Trophoblast cell (in vitro differentiated cells and primary cell): Measurements from ENCODE around the gene SLC47A2.

Experiments used
- DNase-seq, 2 donors: peaks; one replicate each; pipeline ENCODE4 v3.0.0-alpha.2; 2016
- H2AFZ ChIP-seq: 2 replicates; pipeline ENCODE4 v1.6.1; 2013; ENCODE audit warnings: low read length, moderate library complexity, mild to moderate bottlenecking; ENCODE audit not compliant: insufficient read depth, poor library complexity
- H2AK5ac ChIP-seq: 2 replicates; pipeline ENCODE4 v1.6.1; 2013; ENCODE audit warnings: mild to moderate bottlenecking, low read length
- H2BK120ac ChIP-seq: 2 replicates; pipeline ENCODE4 v1.6.1; 2013; ENCODE audit warnings: low read length, mild to moderate bottlenecking, moderate library complexity; ENCODE audit not compliant: insufficient read depth, poor library complexity
- H2BK12ac ChIP-seq: 2 replicates; pipeline ENCODE4 v1.6.1; 2013; ENCODE audit warnings: mild to moderate bottlenecking, low read length, moderate library complexity
- H2BK5ac ChIP-seq: 2 replicates; pipeline ENCODE4 v1.6.1; 2013; ENCODE audit warnings: low read length, low read depth, moderate library complexity, mild to moderate bottlenecking; ENCODE audit not compliant: poor library complexity
- H3K14ac ChIP-seq: 2 replicates; pipeline ENCODE4 v1.6.1; 2013; ENCODE audit warnings: mild to moderate bottlenecking, low read length
- H3K18ac ChIP-seq: 2 replicates; pipeline ENCODE4 v1.6.1; 2013; ENCODE audit warnings: mild to moderate bottlenecking, low read length
- H3K23ac ChIP-seq: 2 replicates; pipeline ENCODE4 v1.6.1; 2013; ENCODE audit warnings: low read length
- H3K27ac ChIP-seq: 2 replicates; pipeline ENCODE4 v1.5.1; 2013; ENCODE audit warnings: low read depth, mild to moderate bottlenecking, inconsistent platforms, low read length, moderate library complexity
- H3K27me3 ChIP-seq: 2 replicates; pipeline ENCODE4 v1.6.1; 2013; ENCODE audit warnings: inconsistent platforms, mild to moderate bottlenecking, low read length, moderate library complexity; ENCODE audit not compliant: insufficient read depth
- H3K36me3 ChIP-seq, 2 experiments: 1 replicate in 1 of 2; 2 replicates in 1 of 2; pipeline ENCODE4 v1.6.1; 2013; ENCODE audit warnings: low read length in 2 of 2, mild to moderate bottlenecking in 2 of 2, moderate library complexity in 1 of 2; ENCODE audit not compliant: insufficient read depth in 2 of 2, control insufficient read depth in 1 of 2
- H3K4ac ChIP-seq: 2 replicates; pipeline ENCODE4 v1.6.1; 2013; ENCODE audit warnings: low read depth, mild to moderate bottlenecking, low read length, moderate library complexity
- H3K4me1 ChIP-seq, 2 experiments: 1 replicate in 1 of 2; 2 replicates in 1 of 2; pipeline ENCODE4 v1.6.1; 2013; ENCODE audit warnings: low read length in 2 of 2, mild to moderate bottlenecking in 2 of 2, moderate library complexity in 1 of 2; ENCODE audit not compliant: insufficient read depth in 2 of 2, control insufficient read depth in 1 of 2
- H3K4me2 ChIP-seq: 2 replicates; pipeline ENCODE4 v1.6.1; 2013; ENCODE audit warnings: inconsistent platforms, mild to moderate bottlenecking, low read length, moderate library complexity
- H3K4me3 ChIP-seq: 2 replicates; pipeline ENCODE4 v1.5.1; 2013; ENCODE audit warnings: mild to moderate bottlenecking, low read depth, low read length, inconsistent platforms
- H3K79me1 ChIP-seq: one replicate; pipeline ENCODE4 v1.6.1; 2013; ENCODE audit warnings: low read length
- H3K79me2 ChIP-seq: 2 replicates; pipeline ENCODE4 v1.6.1; 2013; ENCODE audit warnings: low read length, mild to moderate bottlenecking; ENCODE audit not compliant: control insufficient read depth, insufficient read depth, poor library complexity
- H3K9ac ChIP-seq: 2 replicates; pipeline ENCODE4 v1.6.1; 2013; ENCODE audit warnings: mild to moderate bottlenecking, low read length
- H3K9me3 ChIP-seq: 2 replicates; pipeline ENCODE4 v1.6.1; 2013; ENCODE audit warnings: low read depth, mild to moderate bottlenecking, control low read depth, inconsistent platforms, low read length; ENCODE audit not compliant: insufficient read depth
- H4K12ac ChIP-seq: 2 replicates; pipeline ENCODE4 v1.6.1; 2013; ENCODE audit warnings: low read depth, mild to moderate bottlenecking, low read length, moderate library complexity
- H4K8ac ChIP-seq: 2 replicates; pipeline ENCODE4 v1.6.1; 2013; ENCODE audit warnings: low read depth, mild to moderate bottlenecking, low read length, moderate library complexity
- H4K91ac ChIP-seq: one replicate; pipeline ENCODE4 v1.6.1; 2013; ENCODE audit warnings: low read depth, mild to moderate bottlenecking, low read length, moderate library complexity
- WGBS: extraction: QIAGEN DNeasy Blood & Tissue Kit; methylation state at CpG from one replicate; pipeline ENCODE4 v1.1.7; 2013; ENCODE audit warnings: missing lambda C conversion rate; ENCODE audit not compliant: insufficient read length, insufficient coverage; ENCODE audit errors: extremely low coverage; 5-methylcytosine and 5-hydroxymethylcytosine counted together

SLC47A2 gene

GRCh38 chr17:19709841-19710240 is 6.5 kb downstream of the SLC47A2 start:
- no peaks in the 10 kb centered on the region for H3K4me1 ChIP-seq
- H3K4me2 ChIP-seq, result no peak overlapping the region
- no peak overlapping the region for H2BK5ac ChIP-seq
- H3K14ac ChIP-seq, result no peak overlapping the region
- H3K27me3 ChIP-seq, result no peaks in the 10 kb centered on the region
- H3K4ac ChIP-seq, result no peak overlapping the region
- no peak overlapping the region for H4K8ac ChIP-seq
- no peak overlapping the region for H2BK120ac ChIP-seq
- DNase-seq, result no peak
- H4K12ac ChIP-seq, result no peak overlapping the region
- H3K18ac ChIP-seq, result no peak overlapping the region
- no peak overlapping the region for H2BK12ac ChIP-seq
- WGBS, result no CpG with 5 or more reads among the region's 3 CpGs
- H2AFZ ChIP-seq, result no peak overlapping the region
- no peak overlapping the region for H3K23ac ChIP-seq
- peaks cover 3% of the 10 kb centered on the region for H3K9me3 ChIP-seq
- H2AK5ac ChIP-seq, result no peak overlapping the region
- no peak overlapping the region for H4K91ac ChIP-seq
- no peak overlapping the region for H3K4me3 ChIP-seq
- H3K36me3 ChIP-seq, result no peaks in the 10 kb centered on the region
- peak overlapping the region; percentile 15 for H3K9ac ChIP-seq
- H3K79me2 ChIP-seq, result no peaks in the 10 kb centered on the region
- H3K79me1 ChIP-seq, result no peaks in the 10 kb centered on the region
- no peak overlapping the region for H3K27ac ChIP-seq

GRCh38 chr17:19708431-19709175 is 7.8 kb downstream of the SLC47A2 start:
- Histone ChIP-seq H3K18ac (no peak overlapping the region), H2BK12ac (no peak overlapping the region), H2AK5ac (no peak overlapping the region), H2BK5ac (no peak overlapping the region), H4K12ac (no peak overlapping the region), H3K27me3 (no peaks in the 10 kb centered on the region), H3K79me1 (no peaks in the 10 kb centered on the region), H3K4me3 (no peak overlapping the region), H3K9ac (no peak overlapping the region), H3K9me3 (peaks cover 1% of the 10 kb centered on the region), H3K4me2 (no peak overlapping the region), H4K8ac (no peak overlapping the region), H2AFZ (no peak overlapping the region), H3K23ac (no peak overlapping the region), H3K36me3 (no peaks in the 10 kb centered on the region), H3K79me2 (no peaks in the 10 kb centered on the region), H3K4ac (no peak overlapping the region), H3K14ac (no peak overlapping the region), H3K4me1 (peaks cover 5 to 7% of the 10 kb centered on the region in 2 experiments), H4K91ac (no peak overlapping the region), H2BK120ac (no peak overlapping the region), H3K27ac (no peak overlapping the region)
- no peak for DNase-seq
- no CpG with 5 or more reads among the region's 6 CpGs for WGBS

- no peaks in the 10 kb centered on the region for H3K27me3 ChIP-seq
- H3K18ac ChIP-seq, result no peak overlapping the region
- no peaks in the 10 kb centered on the region for H3K79me1 ChIP-seq
- no peak overlapping the region for H2BK5ac ChIP-seq
- H3K4me1 ChIP-seq, result peaks cover 5 to 7% of the 10 kb centered on the region in 2 experiments
- H3K23ac ChIP-seq, result no peak overlapping the region
- no peak overlapping the region for H3K14ac ChIP-seq
- no peak overlapping the region for H3K4me2 ChIP-seq
- H4K12ac ChIP-seq, result no peak overlapping the region
- peaks cover 1% of the 10 kb centered on the region for H3K9me3 ChIP-seq
- H4K8ac ChIP-seq, result no peak overlapping the region
- no peak overlapping the region for H2BK120ac ChIP-seq
- H3K4me3 ChIP-seq, result no peak overlapping the region
- H3K36me3 ChIP-seq, result no peaks in the 10 kb centered on the region
- no peak overlapping the region for H4K91ac ChIP-seq
- H3K9ac ChIP-seq, result no peak overlapping the region
- H3K4ac ChIP-seq, result no peak overlapping the region
- WGBS, result no CpG with 5 or more reads among the region's 11 CpGs
- no peak for DNase-seq
- no peaks in the 10 kb centered on the region for H3K79me2 ChIP-seq
- no peak overlapping the region for H2AFZ ChIP-seq
- no peak overlapping the region for H3K27ac ChIP-seq
- H2AK5ac ChIP-seq, result no peak overlapping the region
- H2BK12ac ChIP-seq, result no peak overlapping the region
Observed at GRCh38 chr17:19707728-19708221, 8.6 kb downstream of the SLC47A2 start.

- H3K79me2 ChIP-seq, result no peaks in the 10 kb centered on the region
- no peak overlapping the region for H2BK120ac ChIP-seq
- no peak overlapping the region for H4K91ac ChIP-seq
- H3K18ac ChIP-seq, result no peak overlapping the region
- no peaks in the 10 kb centered on the region for H3K36me3 ChIP-seq
- H3K23ac ChIP-seq, result no peak overlapping the region
- no peak overlapping the region for H4K12ac ChIP-seq
- no peak overlapping the region for H3K14ac ChIP-seq
- no peak overlapping the region for H4K8ac ChIP-seq
- no peak overlapping the region for H3K27ac ChIP-seq
- no peak overlapping the region for H2AFZ ChIP-seq
- no peak overlapping the region for H2AK5ac ChIP-seq
- H3K4ac ChIP-seq, result no peak overlapping the region
- H3K4me3 ChIP-seq, result no peak overlapping the region
- H3K4me1 ChIP-seq, result peaks cover 5 to 7% of the 10 kb centered on the region in 2 experiments
- no peak for DNase-seq
- H3K9me3 ChIP-seq, result peaks cover 1% of the 10 kb centered on the region
- no CpG with 5 or more reads among the region's 12 CpGs for WGBS
- H3K27me3 ChIP-seq, result no peaks in the 10 kb centered on the region
- no peaks in the 10 kb centered on the region for H3K79me1 ChIP-seq
- no peak overlapping the region for H2BK12ac ChIP-seq
- no peak overlapping the region for H2BK5ac ChIP-seq
- no peak overlapping the region for H3K4me2 ChIP-seq
- H3K9ac ChIP-seq, result no peak overlapping the region
Observed at GRCh38 chr17:19706791-19707727, 9.3 kb downstream of the SLC47A2 start.
